ENCODE results near the gene ZNF69.
A peak's percentile ranks its signal among the peaks of the same experiment; 100 is the strongest.
"Not testable (repeated sequence)": the region's sequence is repeated elsewhere in the genome, so short reads cannot be mapped to it uniquely, and the experiment has no call there.

The ZNF69 gene

GRCh38 chr19:11902228-11902627 lies 14.6 kb downstream of the ZNF69 start:
- no peak for DNase-seq

GRCh38 chr19:11905928-11906327 lies 18.3 kb downstream of the ZNF69 start:
- no peak for DNase-seq

- not testable (repeated sequence) for DNase-seq
These were observed 24.4 kb downstream of the ZNF69 start for GRCh38 chr19:11911937-11912336.

GRCh38 chr19:11914417-11915051 lies 27.0 kb downstream of the ZNF69 start:
- DNase-seq = not testable (repeated sequence)

- DNase-seq = no peak
These were observed 34.4 kb downstream of the ZNF69 start for GRCh38 chr19:11921852-11922495.

- DNase-seq = peak; percentile 96
These were observed 37.5 kb downstream of the ZNF69 start, which contains the start of gene ZNF700 for GRCh38 chr19:11924886-11925650. TSS of gene ZNF700 (plus strand) at chr19:11925107. CDS start at chr19:11925211, 104 bp downstream.

GRCh38 chr19:11925651-11926187 lies 38.1 kb downstream of the ZNF69 start:
- DNase-seq = not testable (repeated sequence)

- DNase-seq = no peak
These were observed 39.6 kb downstream of the ZNF69 start for GRCh38 chr19:11927227-11927626.

- DNase-seq = no peak
These were observed 43.5 kb downstream of the ZNF69 start for GRCh38 chr19:11931051-11931450.

GRCh38 chr19:11931513-11931912 lies 43.9 kb downstream of the ZNF69 start:
- no peak for DNase-seq

- not testable (repeated sequence) for DNase-seq
These were observed 48.2 kb downstream of the ZNF69 start for GRCh38 chr19:11935829-11936228.

GRCh38 chr19:11938383-11938782 lies 50.8 kb downstream of the ZNF69 start:
- DNase-seq = not testable (repeated sequence)

GRCh38 chr19:11941361-11941887 lies 53.8 kb downstream of the ZNF69 start:
- DNase-seq = not testable (repeated sequence)

- no peak for DNase-seq
These were observed 54.6 kb downstream of the ZNF69 start for GRCh38 chr19:11942008-11942842.

- DNase-seq = no peak
These were observed 55.2 kb downstream of the ZNF69 start for GRCh38 chr19:11942843-11943108.

- no peak for DNase-seq
These were observed 57.1 kb downstream of the ZNF69 start for GRCh38 chr19:11944656-11945055.

GRCh38 chr19:11948646-11949045 lies 61.1 kb downstream of the ZNF69 start:
- DNase-seq = no peak

GRCh38 chr19:11949201-11949600 lies 61.6 kb downstream of the ZNF69 start:
- no peak for DNase-seq

- DNase-seq = not testable (repeated sequence)
These were observed 62.1 kb downstream of the ZNF69 start for GRCh38 chr19:11949614-11950080.

- DNase-seq = no peak
These were observed 62.7 kb downstream of the ZNF69 start for GRCh38 chr19:11950312-11950711.
